Ishikawa (cell line): Measurements from ENCODE around the gene CELA2B.
A peak's percentile ranks its signal among the peaks of the same experiment; 100 is the strongest.

Source experiments
- CEBPB ChIP-seq: IDR thresholded peaks from 2 replicates; pipeline ENCODE4 v1.6.1; 2012
- CREB1 ChIP-seq: IDR thresholded peaks from 2 replicates; pipeline ENCODE4 v1.6.1; 2012; ENCODE audit warnings: low read depth
- EGR1 ChIP-seq: IDR thresholded peaks from 2 replicates; pipeline ENCODE4 v1.6.1; 2012
- EP300 ChIP-seq: IDR thresholded peaks from 2 replicates; pipeline ENCODE4 v1.6.1; 2012; ENCODE audit warnings: borderline replicate concordance
- FOXM1 ChIP-seq: IDR thresholded peaks from 2 replicates; pipeline ENCODE4 v1.6.1; 2012; ENCODE audit warnings: low read depth, borderline replicate concordance
- MAX ChIP-seq: IDR thresholded peaks from 2 replicates; pipeline ENCODE4 v1.6.1; 2012
- NFIC ChIP-seq: IDR thresholded peaks from 2 replicates; pipeline ENCODE4 v1.6.1; 2012
- RAD21 ChIP-seq: IDR thresholded peaks from 2 replicates; pipeline ENCODE4 v1.6.1; 2012; ENCODE audit warnings: low read depth
- REST ChIP-seq: IDR thresholded peaks from 2 replicates; pipeline ENCODE4 v1.6.1; 2012; ENCODE audit warnings: low read depth, mild to moderate bottlenecking
- TAF1 ChIP-seq: IDR thresholded peaks from 2 replicates; pipeline ENCODE4 v1.6.1; 2012; ENCODE audit warnings: low read depth, mild to moderate bottlenecking
- TCF12 ChIP-seq: IDR thresholded peaks from 2 replicates; pipeline ENCODE4 v1.6.1; 2012; ENCODE audit warnings: low read depth
- TEAD4 ChIP-seq: IDR thresholded peaks from 2 replicates; pipeline ENCODE4 v1.6.1; 2012
- USF1 ChIP-seq: IDR thresholded peaks from 2 replicates; pipeline ENCODE4 v1.6.1; 2012
- YY1 ChIP-seq: IDR thresholded peaks from 2 replicates; pipeline ENCODE4 v1.6.1; 2012; ENCODE audit warnings: low read depth
- ZBTB7A ChIP-seq: IDR thresholded peaks from 2 replicates; pipeline ENCODE4 v1.6.1; 2012; ENCODE audit warnings: low read depth

Gene CELA2B

GRCh38 chr1:15430787-15431570 lies 44.9 kb upstream of the CELA2B start:
- TF ChIP-seq RAD21: peak; percentile 97
- peak; percentile 87 for TF ChIP-seq ZBTB7A
- TF ChIP-seq YY1: no peak

- TF ChIP-seq USF1 (no peak), EP300 (no peak), TAF1 (no peak), YY1 (no peak), EGR1 (no peak), REST (no peak), MAX (no peak), TEAD4 (no peak), TCF12 (no peak)
Measured at GRCh38 chr1:15431571-15431948, 44.3 kb upstream of the CELA2B start.

GRCh38 chr1:15432324-15432723 lies 43.6 kb upstream of the CELA2B start:
- TF ChIP-seq CEBPB: no peak
- no peak for TF ChIP-seq TAF1
- TF ChIP-seq RAD21: no peak
- no peak for TF ChIP-seq EP300
- TF ChIP-seq EGR1: no peak
- no peak for TF ChIP-seq CREB1
- no peak for TF ChIP-seq USF1
- no peak for TF ChIP-seq NFIC
- TF ChIP-seq TEAD4: no peak
- no peak for TF ChIP-seq TCF12

GRCh38 chr1:15433471-15433870 lies 42.4 kb upstream of the CELA2B start:
- TF ChIP-seq USF1: no peak
- no peak for TF ChIP-seq CREB1
- TF ChIP-seq CEBPB: no peak
- TF ChIP-seq YY1: no peak
- TF ChIP-seq TAF1: no peak
- no peak for TF ChIP-seq EGR1
- no peak for TF ChIP-seq RAD21
- no peak for TF ChIP-seq TEAD4
- no peak for TF ChIP-seq MAX
- TF ChIP-seq NFIC: no peak
- TF ChIP-seq TCF12: no peak
- no peak for TF ChIP-seq REST
- no peak for TF ChIP-seq FOXM1
- TF ChIP-seq ZBTB7A: no peak
- no peak for TF ChIP-seq EP300

GRCh38 chr1:15434739-15435138 lies 41.2 kb upstream of the CELA2B start:
- TF ChIP-seq CEBPB: peak; percentile 52

- TF ChIP-seq EGR1: no peak
- TF ChIP-seq TAF1: no peak
- TF ChIP-seq TCF12: no peak
- no peak for TF ChIP-seq TEAD4
- TF ChIP-seq EP300: no peak
- TF ChIP-seq NFIC: no peak
- TF ChIP-seq REST: no peak
- no peak for TF ChIP-seq RAD21
- no peak for TF ChIP-seq YY1
- no peak for TF ChIP-seq ZBTB7A
- no peak for TF ChIP-seq USF1
- no peak for TF ChIP-seq CEBPB
- no peak for TF ChIP-seq CREB1
Measured at GRCh38 chr1:15435239-15436077, 40.4 kb upstream of the CELA2B start.
